ENCODE measurements around the gene KCTD8. TPM values are rescaled to one million over a fixed set of nuclear protein-coding genes. Genes with fewer than 3 reads are reported as not detected.

The KCTD8 gene
- total RNA-seq, 1 donor from 2014 or later = 7.1 TPM

DNA sequence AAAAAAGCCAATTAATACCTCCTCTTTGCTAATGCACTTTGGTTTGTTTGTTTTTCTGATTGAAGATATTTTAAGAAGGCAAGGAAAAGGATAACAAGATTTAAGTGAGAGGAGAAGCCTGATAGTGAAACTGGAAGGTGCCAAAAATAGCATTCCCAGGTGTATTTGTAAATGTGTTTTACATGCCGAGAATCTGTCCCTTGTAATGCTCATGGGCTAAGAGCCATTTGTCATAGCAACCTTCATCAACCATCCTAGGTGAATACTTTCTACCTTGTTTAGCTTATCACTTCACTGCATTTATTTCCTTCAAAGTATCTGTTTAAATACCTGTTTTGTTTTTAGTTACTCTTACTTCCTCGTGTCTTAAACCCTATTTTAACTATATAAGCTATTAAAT is 127.8 kb downstream of the KCTD8 start:
- Mint-ChIP-seq H3K4me3 (no peak overlapping the region), H3K9me3 (peaks cover 3% of the 10 kb centered on the region), H3K27me3 (ENCODE audit: low read depth) (no peaks in the 10 kb centered on the region), H3K4me1 (peaks cover 2% of the 10 kb centered on the region), H3K36me3 (no peaks in the 10 kb centered on the region), H3K27ac (no peak overlapping the region)
- TF ChIP-seq, protein P1, sequence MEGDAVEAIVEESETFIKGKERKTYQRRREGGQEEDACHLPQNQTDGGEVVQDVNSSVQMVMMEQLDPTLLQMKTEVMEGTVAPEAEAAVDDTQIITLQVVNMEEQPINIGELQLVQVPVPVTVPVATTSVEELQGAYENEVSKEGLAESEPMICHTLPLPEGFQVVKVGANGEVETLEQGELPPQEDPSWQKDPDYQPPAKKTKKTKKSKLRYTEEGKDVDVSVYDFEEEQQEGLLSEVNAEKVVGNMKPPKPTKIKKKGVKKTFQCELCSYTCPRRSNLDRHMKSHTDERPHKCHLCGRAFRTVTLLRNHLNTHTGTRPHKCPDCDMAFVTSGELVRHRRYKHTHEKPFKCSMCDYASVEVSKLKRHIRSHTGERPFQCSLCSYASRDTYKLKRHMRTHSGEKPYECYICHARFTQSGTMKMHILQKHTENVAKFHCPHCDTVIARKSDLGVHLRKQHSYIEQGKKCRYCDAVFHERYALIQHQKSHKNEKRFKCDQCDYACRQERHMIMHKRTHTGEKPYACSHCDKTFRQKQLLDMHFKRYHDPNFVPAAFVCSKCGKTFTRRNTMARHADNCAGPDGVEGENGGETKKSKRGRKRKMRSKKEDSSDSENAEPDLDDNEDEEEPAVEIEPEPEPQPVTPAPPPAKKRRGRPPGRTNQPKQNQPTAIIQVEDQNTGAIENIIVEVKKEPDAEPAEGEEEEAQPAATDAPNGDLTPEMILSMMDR (IDR thresholded peaks at IDR 0.05; ENCODE audit: unreplicated experiment) = no peak
- DNase-seq (ENCODE audit: low spot score in 2 of 2, unreplicated experiment in 2 of 2) = no peak

DNA sequence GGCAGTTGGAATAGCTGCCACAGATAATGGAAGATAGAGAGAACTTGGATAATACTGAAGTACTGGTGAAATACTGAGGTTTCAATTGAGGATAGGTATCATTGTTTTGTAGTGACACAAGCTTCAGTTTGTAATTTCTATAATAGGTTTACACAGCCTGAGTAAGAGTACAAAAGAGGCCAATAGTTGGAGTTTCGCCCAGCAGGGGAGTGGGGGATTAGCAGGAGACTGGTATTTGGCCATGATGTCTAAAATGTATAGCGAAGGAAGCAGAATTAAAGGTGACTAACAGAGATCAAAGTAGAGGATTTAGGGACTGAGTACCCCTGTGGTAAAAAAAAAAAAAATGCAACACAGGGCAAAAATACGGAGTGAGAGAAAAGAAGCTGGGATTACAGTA is 129.5 kb downstream of the KCTD8 start:
- DNase-seq (ENCODE audit: low spot score in 2 of 2, unreplicated experiment in 2 of 2) = no peak
- TF ChIP-seq, protein P1 (IDR thresholded peaks at IDR 0.05; ENCODE audit: unreplicated experiment) = no peak
- Mint-ChIP-seq H3K36me3 (no peaks in the 10 kb centered on the region), H3K4me1 (peaks cover 2% of the 10 kb centered on the region), H3K9me3 (peaks cover 3% of the 10 kb centered on the region), H3K4me3 (no peak overlapping the region), H3K27ac (no peak overlapping the region), H3K27me3 (ENCODE audit: low read depth) (no peaks in the 10 kb centered on the region)

DNA sequence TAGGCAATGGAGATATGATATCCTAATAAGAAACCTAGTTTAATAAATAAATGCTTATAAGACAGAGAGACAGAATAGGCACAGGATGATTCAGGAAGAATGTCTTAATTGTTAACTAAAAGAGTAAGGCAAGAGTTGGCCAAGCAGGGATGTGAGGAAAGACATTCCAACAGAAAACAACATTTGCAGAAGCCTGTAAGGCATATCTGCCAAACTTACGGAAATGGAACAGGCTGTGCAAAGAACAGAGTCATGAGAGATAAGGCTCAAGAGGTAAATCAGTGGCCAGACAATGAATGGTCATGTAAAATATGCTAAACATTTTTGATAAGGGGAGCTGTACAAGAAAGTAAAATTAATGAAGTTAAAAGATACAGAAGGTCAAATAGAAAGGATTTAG is 134.9 kb downstream of the KCTD8 start:
- DNase-seq (ENCODE audit: low spot score in 2 of 2, unreplicated experiment in 2 of 2) = no peak
- Mint-ChIP-seq H3K27ac (no peak overlapping the region), H3K36me3 (no peaks in the 10 kb centered on the region), H3K27me3 (ENCODE audit: low read depth) (no peaks in the 10 kb centered on the region), H3K4me3 (no peak overlapping the region), H3K9me3 (no peaks in the 10 kb centered on the region), H3K4me1 (no peaks in the 10 kb centered on the region)
- TF ChIP-seq, protein P1 (IDR thresholded peaks at IDR 0.05; ENCODE audit: unreplicated experiment) = no peak

DNA sequence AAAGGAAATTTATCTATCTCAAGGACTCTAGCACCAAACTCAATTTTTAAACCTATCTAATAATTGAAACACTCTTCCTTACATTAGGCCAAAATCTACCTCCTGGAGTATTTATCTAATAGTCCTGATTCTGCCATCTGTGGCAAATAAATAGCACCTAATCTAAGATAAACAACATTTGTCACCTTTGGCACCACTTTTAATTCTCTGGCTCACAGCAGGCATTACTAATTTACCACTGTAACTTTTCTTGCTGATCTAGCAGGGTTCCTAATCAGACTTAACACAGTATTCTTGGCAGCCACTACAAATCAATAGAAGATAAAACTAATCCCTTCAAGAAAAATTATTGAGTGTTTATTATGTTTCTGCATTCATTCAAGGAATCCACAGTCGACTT is 161.1 kb downstream of the KCTD8 start:
- H3K4me3 Mint-ChIP-seq = no peak overlapping the region
- no peaks in the 10 kb centered on the region for H3K27me3 Mint-ChIP-seq (ENCODE audit: low read depth)
- no peaks in the 10 kb centered on the region for H3K4me1 Mint-ChIP-seq
- DNase-seq (ENCODE audit: low spot score in 2 of 2, unreplicated experiment in 2 of 2) = no peak
- TF ChIP-seq, protein P1 (IDR thresholded peaks at IDR 0.05; ENCODE audit: unreplicated experiment) = no peak
- H3K9me3 Mint-ChIP-seq = peaks cover 28% of the 10 kb centered on the region
- no peaks in the 10 kb centered on the region for H3K36me3 Mint-ChIP-seq
- no peak overlapping the region for H3K27ac Mint-ChIP-seq

DNA sequence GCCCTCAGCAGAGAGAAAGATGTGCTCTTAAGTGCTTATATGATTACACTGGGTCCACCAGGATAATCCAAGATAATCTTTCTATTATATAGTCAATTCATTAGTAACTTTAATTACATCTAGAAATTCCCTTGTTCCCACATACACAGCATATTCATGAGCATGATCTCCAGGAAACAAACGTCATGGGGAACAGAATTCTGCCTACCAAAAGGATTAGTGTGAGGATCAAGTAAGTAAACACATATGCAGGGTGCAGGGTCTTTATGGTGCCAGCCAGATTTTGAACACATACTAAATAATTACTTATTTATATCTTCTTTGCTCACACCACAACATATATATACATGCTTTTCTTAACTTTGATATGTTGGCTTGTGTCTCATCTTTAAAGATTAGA is 169.1 kb downstream of the KCTD8 start:
- H3K9me3 Mint-ChIP-seq = peaks cover 16% of the 10 kb centered on the region
- H3K36me3 Mint-ChIP-seq = no peaks in the 10 kb centered on the region
- H3K4me1 Mint-ChIP-seq = no peaks in the 10 kb centered on the region
- TF ChIP-seq, protein P1 (IDR thresholded peaks at IDR 0.05; ENCODE audit: unreplicated experiment) = no peak
- no peak overlapping the region for H3K27ac Mint-ChIP-seq
- no peak for DNase-seq (ENCODE audit: low spot score in 2 of 2, unreplicated experiment in 2 of 2)
- no peaks in the 10 kb centered on the region for H3K27me3 Mint-ChIP-seq (ENCODE audit: low read depth)
- H3K4me3 Mint-ChIP-seq = no peak overlapping the region

DNA sequence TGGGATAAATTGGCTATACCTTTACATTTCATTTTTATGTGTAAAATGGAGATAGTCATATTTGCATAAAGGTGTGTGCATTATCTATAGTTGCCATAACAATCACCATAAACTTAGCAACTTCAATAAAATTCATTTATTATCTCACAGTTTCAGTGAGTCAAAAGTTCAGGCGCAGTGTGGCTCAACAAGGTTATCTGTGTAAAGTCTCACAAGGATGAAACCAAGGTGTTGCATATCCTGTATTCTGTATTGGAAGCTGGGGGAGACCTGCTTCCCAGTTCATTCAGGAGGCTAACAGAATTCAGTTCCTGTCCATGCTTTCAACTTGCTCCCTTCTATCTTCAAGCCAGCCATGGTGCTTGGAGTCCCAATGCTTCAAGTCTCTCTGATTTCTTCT is 169.5 kb downstream of the KCTD8 start:
- H3K4me3 Mint-ChIP-seq = no peak overlapping the region
- H3K36me3 Mint-ChIP-seq = no peaks in the 10 kb centered on the region
- TF ChIP-seq, protein P1 (IDR thresholded peaks at IDR 0.05; ENCODE audit: unreplicated experiment) = no peak
- H3K27me3 Mint-ChIP-seq (ENCODE audit: low read depth) = no peaks in the 10 kb centered on the region
- H3K9me3 Mint-ChIP-seq = peaks cover 12% of the 10 kb centered on the region
- H3K27ac Mint-ChIP-seq = no peak overlapping the region
- DNase-seq (ENCODE audit: low spot score in 2 of 2, unreplicated experiment in 2 of 2) = no peak
- no peaks in the 10 kb centered on the region for H3K4me1 Mint-ChIP-seq

Data from mesothelial cell of epicardium (in vitro differentiated cells).